GM12878 (cell line): Measurements from ENCODE around the gene PKHD1. TPM values are rescaled to one million over a fixed set of nuclear protein-coding genes. Genes with fewer than 3 reads are reported as not detected.

Experiments used
- ATAC-seq: fragments of 200-7000 bp; cut with Tn5 transposase; 3 replicates; pipeline ENCODE4 v1.9.1; 2020; ENCODE audit warnings: mild to moderate bottlenecking, moderate library complexity
- BruUV-seq: library from RNA; stranded (reverse); fragments of 400-500 nt; replicated peaks from 2 replicates; lab custom pipeline; 2021; lab: Mats Ljungman, UMichigan
- CTCF ChIA-PET: fragments of 300-600 bp; sonication (Branson Sonifier 250); formaldehyde crosslinking; extraction: SDS; loops from one replicate; lab custom pipeline; 2021; ENCODE audit warnings: inconsistent platforms; lab: Yijun Ruan, JAX
- POLR2A ChIA-PET: fragments of 350-600 bp; formaldehyde crosslinking; extraction: SDS; loops from one replicate; lab custom pipeline; 2021; ENCODE audit warnings: inconsistent platforms; lab: Charles Lee
- RAD21 ChIA-PET: fragments of 300-600 bp; sonication (Branson Sonifier 250); formaldehyde crosslinking; loops from one replicate; lab custom pipeline; 2023; ENCODE audit warnings: antibody characterized with exemption; ENCODE audit not compliant: unreplicated experiment; lab: Charles Lee
- SMC1A ChIA-PET: fragments of 300-600 bp; sonication (Branson Sonifier 250); formaldehyde crosslinking; loops from one replicate; lab custom pipeline; 2023; ENCODE audit not compliant: unreplicated experiment, uncharacterized antibody; lab: Charles Lee
- DNase-seq: peaks from one replicate; pipeline ENCODE4 v3.0.0-alpha.2; 2011; ENCODE audit warnings: low read depth, low spot score
- FAIRE-seq: peaks from 3 replicates; lab custom pipeline; 2011; peaks lifted over from hg19 to GRCh38; lab: Jason Lieb, UNC
- H2AFZ ChIP-seq: 2 replicates; pipeline ENCODE4 v1.6.0; 2011; ENCODE audit warnings: low read depth, low read length, control low read depth; ENCODE audit not compliant: control insufficient read depth
- H3K27ac ChIP-seq: 2 replicates; pipeline ENCODE4 v1.5.1; 2011; ENCODE audit warnings: control low read depth; ENCODE audit not compliant: control insufficient read depth, insufficient read depth
- H3K27me3 ChIP-seq, 2 experiments: replicated peaks in 1 of 2; 2 replicates each; pipeline versions ENCODE4 v1.6.0 to v1.6.1; 2011; ENCODE audit warnings: low read length in 1 of 2; ENCODE audit not compliant: control insufficient read depth in 2 of 2, insufficient read depth in 2 of 2
- H3K36me3 ChIP-seq, 2 experiments: 2 replicates each; pipeline ENCODE4 v1.5.1; 2011; ENCODE audit warnings: low read length in 1 of 2; ENCODE audit not compliant: control insufficient read depth in 2 of 2, insufficient read depth in 2 of 2
- H3K4me1 ChIP-seq: 2 replicates; pipeline ENCODE4 v1.6.1; 2011; ENCODE audit warnings: mild to moderate bottlenecking, low read length, moderate library complexity, mixed read lengths; ENCODE audit not compliant: control insufficient read depth, insufficient read depth
- H3K4me2 ChIP-seq: 2 replicates; pipeline ENCODE4 v1.6.0; 2011; ENCODE audit warnings: control low read depth; ENCODE audit not compliant: control insufficient read depth, insufficient read depth
- H3K4me3 ChIP-seq: fragments of 200-600 bp; sonication (generic); 2 replicates; pipeline ENCODE4 v1.5.1; 2016
- H3K79me2 ChIP-seq: 2 replicates; pipeline ENCODE4 v1.6.0; 2011; ENCODE audit warnings: low read length; ENCODE audit not compliant: control insufficient read depth, insufficient read depth
- H3K9ac ChIP-seq: 2 replicates; pipeline ENCODE4 v1.8.0; 2011; ENCODE audit warnings: low read length, control low read depth, mixed read lengths; ENCODE audit not compliant: control insufficient read depth, insufficient read depth
- H3K9me3 ChIP-seq: replicated peaks from 3 replicates; pipeline ENCODE4 v1.5.1; 2011; ENCODE audit warnings: mild to moderate bottlenecking, low read length; ENCODE audit not compliant: control insufficient read depth, insufficient read depth
- H4K20me1 ChIP-seq: 2 replicates; pipeline ENCODE4 v1.6.0; 2011; ENCODE audit not compliant: control insufficient read depth, insufficient read depth
- DPF2 ChIP-seq: fragments of 450-650 bp; IDR thresholded peaks from 2 replicates; pipeline ENCODE4 v1.6.1; 2017; ENCODE audit warnings: mild to moderate bottlenecking
- E2F8 ChIP-seq: fragments of 450-650 bp; IDR thresholded peaks from 2 replicates; pipeline ENCODE4 v1.6.1; 2018; ENCODE audit warnings: mild to moderate bottlenecking, low read depth, moderate library complexity; ENCODE audit not compliant: partially characterized antibody
- EP300 ChIP-seq, 2 experiments: fragments of 150-350 bp in 1 of 2; IDR thresholded peaks; 2 replicates each; pipeline ENCODE4 v1.6.1; 2011 to 2012; ENCODE audit warnings: low read depth in 2 of 2, low read length in 2 of 2, borderline replicate concordance in 1 of 2, improper control_type of control experiment in 1 of 2, inconsistent platforms in 1 of 2; ENCODE audit not compliant: control insufficient read depth in 1 of 2
- IRF3 ChIP-seq: fragments of 450-650 bp; IDR thresholded peaks from 2 replicates; pipeline ENCODE4 v1.6.1; 2014; ENCODE audit warnings: mild to moderate bottlenecking
- MTA2 ChIP-seq: fragments of 450-650 bp; IDR thresholded peaks from 2 replicates; pipeline ENCODE4 v1.6.1; 2016; ENCODE audit warnings: low read depth, mild to moderate bottlenecking, moderate library complexity
- PML ChIP-seq: IDR thresholded peaks from 2 replicates; pipeline ENCODE4 v1.6.1; 2012; ENCODE audit warnings: low read length, inconsistent platforms
- RFX5 ChIP-seq: IDR thresholded peaks from 2 replicates; pipeline ENCODE4 v1.6.1; 2011; ENCODE audit warnings: low read depth, low read length, improper control_type of control experiment
- SIN3A ChIP-seq: IDR thresholded peaks from 2 replicates; pipeline ENCODE4 v1.6.1; 2012; ENCODE audit warnings: low read depth, low read length, improper control_type of control experiment
- TBL1XR1 ChIP-seq: IDR thresholded peaks from 2 replicates; pipeline ENCODE4 v1.6.1; 2012; ENCODE audit warnings: low read depth, low read length, improper control_type of control experiment
- TCF7 ChIP-seq: IDR thresholded peaks from 2 replicates; pipeline ENCODE4 v1.6.1; 2014; ENCODE audit warnings: antibody characterized with exemption, borderline replicate concordance
- ZNF217 ChIP-seq: fragments of 450-650 bp; IDR thresholded peaks from 2 replicates; pipeline ENCODE4 v1.6.1; 2017; ENCODE audit warnings: antibody characterized with exemption, mild to moderate bottlenecking
- ZNF274 ChIP-seq: IDR thresholded peaks from one replicate; pipeline ENCODE4 v1.8.0; 2011; ENCODE audit not compliant: insufficient read length, insufficient read depth
- ZNF687 ChIP-seq: fragments of 450-650 bp; IDR thresholded peaks from 2 replicates; pipeline ENCODE4 v1.6.1; 2017; ENCODE audit warnings: mild to moderate bottlenecking, moderate library complexity
- WGBS: methylation state at CpG from one replicate; pipeline ENCODE4 v1.1.6; 2016; ENCODE audit warnings: low lambda C conversion rate; ENCODE audit not compliant: insufficient replicate concordance, insufficient coverage; ENCODE audit errors: missing lambda C conversion rate; 5-methylcytosine and 5-hydroxymethylcytosine counted together
- in situ Hi-C: fragments of 300-500 bp; cut with MboI; formaldehyde crosslinking; loops from 9 replicates; pipeline ENCODE4 v1.14.3; 2018; ENCODE audit warnings: mixed read lengths
- intact Hi-C: fragments of 100-400 bp; cut with micrococcal nuclease; formaldehyde crosslinking; loops from one replicate; pipeline ENCODE4 v1.14.2; 2022; ENCODE audit not compliant: unreplicated experiment
- polyA plus RNA-seq, 11 experiments: library from polyadenylated mRNA; depleted of rRNA in 4 of 11; unstranded in 6 of 11; stranded (reverse) in 5 of 11; fragments of >200 nt; fragmentation: Nextera tagmentation in 4 of 11; fragmentation: Illumina TruSeq in 1 of 11; extraction: Ambion mirVana in 4 of 11; extraction: Trizol in 1 of 11; gene quantifications; 1 replicate in 1 of 11; 2 replicates in 10 of 11; pipeline versions ENCODE4 v1.2.1 to v1.2.3, GENCODE V29; 2011 to 2016; ENCODE audit warnings: inconsistent platforms in 2 of 11, missing spikeins in 2 of 11, low read depth in 1 of 11
- total RNA-seq, 4 experiments: library from RNA; depleted of rRNA in 3 of 4; stranded (reverse); fragments of >200 nt in 3 of 4; fragmentation: Illumina TruSeq in 1 of 4; extraction: Trizol in 1 of 4; gene quantifications; 2 replicates each; pipeline versions ENCODE4 v1.2.1 to v1.2.3, GENCODE V29; 2013 to 2021

The PKHD1 gene
- total and polyA plus RNA-seq, 10 of the 15 experiments (the other 5 are each of a cell fraction or from before 2014, with no cell fraction given) = under 0.01 to 0.90 (median 0.02) TPM; not detected in 1

GRCh38 chr6:52049252-52050050 is 38.0 kb downstream of the PKHD1 start (continued):
- no peak for TF ChIP-seq SIN3A
- TF ChIP-seq TBL1XR1 = no peak
- TF ChIP-seq TCF7 = no peak
- TF ChIP-seq E2F8 = no peak

- CTCF ChIA-PET = interaction anchor here (0.5 to 4.1 kb wide), 4 partner anchors 15 to 25 kb away, joined by 3 to 44 read pairs (median 5); no protein-coding TSS in a partner anchor
- BruUV-seq = no TSS peak
- TF ChIP-seq ZNF217 = no peak
- TF ChIP-seq DPF2 = no peak
- TF ChIP-seq PML = no peak
- TF ChIP-seq ZNF687 = no peak
- no peak for TF ChIP-seq MTA2
- no peak for TF ChIP-seq RFX5
- TF ChIP-seq ZNF274 = no peak
- no peak for TF ChIP-seq EP300 (IDR thresholded peaks at IDR 0.05; ENCODE audit: borderline replicate concordance in 1 of 2, control insufficient read depth in 1 of 2, low read depth in 2 of 2, low read length in 2 of 2)
- no peak for TF ChIP-seq IRF3
Measured at GRCh38 chr6:52046456-52046855, 41.0 kb downstream of the PKHD1 start.

More at GRCh38 chr6:52046456-52046855, 41.0 kb downstream of the PKHD1 start:
- ATAC-seq (no peak), FAIRE-seq (no peak), DNase-seq (no peak)
- ChIA-PET SMC1A (interaction anchor here (0.8 to 5.6 kb wide), 3 partner anchors 24 to 81 kb away, joined by 3 to 51 read pairs (median 3); no protein-coding TSS in a partner anchor), POLR2A (no interaction called here), RAD21 (no interaction called here)
- Histone ChIP-seq H3K4me3 (no peak overlapping the region), H4K20me1 (no peaks in the 10 kb centered on the region), H3K36me3 (no peaks in the 10 kb centered on the region), H3K4me2 (no peak overlapping the region), H3K4me1 (no peaks in the 10 kb centered on the region), H3K27me3 (peaks cover 0 to 3% of the 10 kb centered on the region in 2 experiments; a peak in 1 of 4 replicates), H3K79me2 (no peaks in the 10 kb centered on the region), H3K9ac (no peak overlapping the region), H3K9me3 (no peaks in the 10 kb centered on the region), H2AFZ (no peak overlapping the region), H3K27ac (no peak overlapping the region)
- in situ Hi-C loops (no loop called here), intact Hi-C loops (no loop called here)
- 0% methylated on average over 1 of the region's 1 CpG for WGBS
